GM12878 (cell line): ENCODE data around the gene PNRC1. TPM values are rescaled to one million over a fixed set of nuclear protein-coding genes. Genes with fewer than 3 reads are reported as not detected.

Experiments used
- ATAC-seq: fragments of 200-7000 bp; cut with Tn5 transposase; 3 replicates; pipeline ENCODE4 v1.9.1; 2020; ENCODE audit warnings: mild to moderate bottlenecking, moderate library complexity
- BruUV-seq: library from RNA; stranded (reverse); fragments of 400-500 nt; replicated peaks from 2 replicates; lab custom pipeline; 2021; lab: Mats Ljungman, UMichigan
- CTCF ChIA-PET: fragments of 300-600 bp; sonication (Branson Sonifier 250); formaldehyde crosslinking; extraction: SDS; loops from one replicate; lab custom pipeline; 2021; ENCODE audit warnings: inconsistent platforms; lab: Yijun Ruan, JAX
- POLR2A ChIA-PET: fragments of 350-600 bp; formaldehyde crosslinking; extraction: SDS; loops from one replicate; lab custom pipeline; 2021; ENCODE audit warnings: inconsistent platforms; lab: Charles Lee
- RAD21 ChIA-PET: fragments of 300-600 bp; sonication (Branson Sonifier 250); formaldehyde crosslinking; loops from one replicate; lab custom pipeline; 2023; ENCODE audit warnings: antibody characterized with exemption; ENCODE audit not compliant: unreplicated experiment; lab: Charles Lee
- SMC1A ChIA-PET: fragments of 300-600 bp; sonication (Branson Sonifier 250); formaldehyde crosslinking; loops from one replicate; lab custom pipeline; 2023; ENCODE audit not compliant: unreplicated experiment, uncharacterized antibody; lab: Charles Lee
- DNase-seq: peaks from one replicate; pipeline ENCODE4 v3.0.0-alpha.2; 2011; ENCODE audit warnings: low read depth, low spot score
- FAIRE-seq: peaks from 3 replicates; lab custom pipeline; 2011; peaks lifted over from hg19 to GRCh38; lab: Jason Lieb, UNC
- H2AFZ ChIP-seq: 2 replicates; pipeline ENCODE4 v1.6.0; 2011; ENCODE audit warnings: low read depth, low read length, control low read depth; ENCODE audit not compliant: control insufficient read depth
- H3K27ac ChIP-seq: 2 replicates; pipeline ENCODE4 v1.5.1; 2011; ENCODE audit warnings: control low read depth; ENCODE audit not compliant: control insufficient read depth, insufficient read depth
- H3K27me3 ChIP-seq, 2 experiments: replicated peaks in 1 of 2; 2 replicates each; pipeline versions ENCODE4 v1.6.0 to v1.6.1; 2011; ENCODE audit warnings: low read length in 1 of 2; ENCODE audit not compliant: control insufficient read depth in 2 of 2, insufficient read depth in 2 of 2
- H3K36me3 ChIP-seq, 2 experiments: 2 replicates each; pipeline ENCODE4 v1.5.1; 2011; ENCODE audit warnings: low read length in 1 of 2; ENCODE audit not compliant: control insufficient read depth in 2 of 2, insufficient read depth in 2 of 2
- H3K4me1 ChIP-seq: 2 replicates; pipeline ENCODE4 v1.6.1; 2011; ENCODE audit warnings: mild to moderate bottlenecking, low read length, moderate library complexity, mixed read lengths; ENCODE audit not compliant: control insufficient read depth, insufficient read depth
- H3K4me2 ChIP-seq: 2 replicates; pipeline ENCODE4 v1.6.0; 2011; ENCODE audit warnings: control low read depth; ENCODE audit not compliant: control insufficient read depth, insufficient read depth
- H3K4me3 ChIP-seq: fragments of 200-600 bp; sonication (generic); 2 replicates; pipeline ENCODE4 v1.5.1; 2016
- H3K79me2 ChIP-seq: 2 replicates; pipeline ENCODE4 v1.6.0; 2011; ENCODE audit warnings: low read length; ENCODE audit not compliant: control insufficient read depth, insufficient read depth
- H3K9ac ChIP-seq: 2 replicates; pipeline ENCODE4 v1.8.0; 2011; ENCODE audit warnings: low read length, control low read depth, mixed read lengths; ENCODE audit not compliant: control insufficient read depth, insufficient read depth
- H3K9me3 ChIP-seq: replicated peaks from 3 replicates; pipeline ENCODE4 v1.5.1; 2011; ENCODE audit warnings: mild to moderate bottlenecking, low read length; ENCODE audit not compliant: control insufficient read depth, insufficient read depth
- H4K20me1 ChIP-seq: 2 replicates; pipeline ENCODE4 v1.6.0; 2011; ENCODE audit not compliant: control insufficient read depth, insufficient read depth
- ELK1 ChIP-seq: IDR thresholded peaks from 2 replicates; pipeline ENCODE4 v1.6.1; 2012; ENCODE audit warnings: low read depth, low read length, improper control_type of control experiment
- IRF5 ChIP-seq: fragments of 450-650 bp; IDR thresholded peaks from 2 replicates; pipeline ENCODE4 v1.6.1; 2017; ENCODE audit warnings: borderline replicate concordance
- RBBP5 ChIP-seq: fragments of 200-600 bp; sonication (generic); conservative IDR thresholded peaks from 2 replicates; pipeline ENCODE4 v1.6.1; 2016
- ZBTB11 ChIP-seq: fragments of 450-650 bp; formaldehyde crosslinking; IDR thresholded peaks from 2 replicates; pipeline ENCODE4 v1.5.0; 2022; ENCODE audit warnings: mild to moderate bottlenecking, missing genetic modification characterization
- ZNF207 ChIP-seq: fragments of 450-650 bp; IDR thresholded peaks from 2 replicates; pipeline ENCODE4 v1.6.1; 2014; ENCODE audit warnings: antibody characterized with exemption, mild to moderate bottlenecking, borderline replicate concordance
- ZNF217 ChIP-seq: fragments of 450-650 bp; IDR thresholded peaks from 2 replicates; pipeline ENCODE4 v1.6.1; 2017; ENCODE audit warnings: antibody characterized with exemption, mild to moderate bottlenecking
- WGBS: methylation state at CpG from one replicate; pipeline ENCODE4 v1.1.6; 2016; ENCODE audit warnings: low lambda C conversion rate; ENCODE audit not compliant: insufficient replicate concordance, insufficient coverage; ENCODE audit errors: missing lambda C conversion rate; 5-methylcytosine and 5-hydroxymethylcytosine counted together
- in situ Hi-C: fragments of 300-500 bp; cut with MboI; formaldehyde crosslinking; loops from 9 replicates; pipeline ENCODE4 v1.14.3; 2018; ENCODE audit warnings: mixed read lengths
- intact Hi-C: fragments of 100-400 bp; cut with micrococcal nuclease; formaldehyde crosslinking; loops from one replicate; pipeline ENCODE4 v1.14.2; 2022; ENCODE audit not compliant: unreplicated experiment
- polyA plus RNA-seq, 11 experiments: library from polyadenylated mRNA; depleted of rRNA in 4 of 11; unstranded in 6 of 11; stranded (reverse) in 5 of 11; fragments of >200 nt; fragmentation: Nextera tagmentation in 4 of 11; fragmentation: Illumina TruSeq in 1 of 11; extraction: Ambion mirVana in 4 of 11; extraction: Trizol in 1 of 11; gene quantifications; 1 replicate in 1 of 11; 2 replicates in 10 of 11; pipeline versions ENCODE4 v1.2.1 to v1.2.3, GENCODE V29; 2011 to 2016; ENCODE audit warnings: inconsistent platforms in 2 of 11, missing spikeins in 2 of 11, low read depth in 1 of 11
- total RNA-seq, 4 experiments: library from RNA; depleted of rRNA in 3 of 4; stranded (reverse); fragments of >200 nt in 3 of 4; fragmentation: Illumina TruSeq in 1 of 4; extraction: Trizol in 1 of 4; gene quantifications; 2 replicates each; pipeline versions ENCODE4 v1.2.1 to v1.2.3, GENCODE V29; 2013 to 2021

Gene PNRC1
- total and polyA plus RNA-seq, 10 of the 15 experiments (the other 5 are each of a cell fraction or from before 2014, with no cell fraction given): 7.6 to 66.0 (median 33.1) TPM

- POLR2A ChIA-PET: interaction anchor here (1.0 kb wide), 1 partner anchor 30 kb away, joined by 3 read pairs; the partner anchor contains the start of gene PNRC1
- intact Hi-C loops: no loop called here
Observed at GRCh38 chr6:89050697-89051096, 29.9 kb upstream of the PNRC1 start.

More at GRCh38 chr6:89050697-89051096, 29.9 kb upstream of the PNRC1 start:
- no peak overlapping the region for H3K4me2 ChIP-seq
- no peak overlapping the region for H3K9ac ChIP-seq
- in situ Hi-C loops: no loop called here
- FAIRE-seq (no peak), DNase-seq (no peak), ATAC-seq (no peak)
- no peaks in the 10 kb centered on the region for H3K36me3 ChIP-seq
- no peaks in the 10 kb centered on the region for H3K79me2 ChIP-seq
- no peaks in the 10 kb centered on the region for H3K4me1 ChIP-seq
- ChIA-PET CTCF (interaction anchor here (1.2 kb wide), 1 partner anchor 16 kb away, joined by 3 read pairs; no protein-coding TSS in a partner anchor), RAD21 (no interaction called here), SMC1A (no interaction called here)
- no peaks in the 10 kb centered on the region for H4K20me1 ChIP-seq
- no peaks in the 10 kb centered on the region for H3K9me3 ChIP-seq
- 58% methylated on average over 3 of the region's 3 CpGs for WGBS
- no peaks in the 10 kb centered on the region for H3K27me3 ChIP-seq
- H3K27ac ChIP-seq: no peak overlapping the region
- TF ChIP-seq ZNF217 (no peak), ZNF207 (no peak), IRF5 (no peak), ELK1 (no peak), RBBP5 (no peak), ZBTB11 (CRISPR knock-in tag) (no peak)
- no TSS peak for BruUV-seq
- no peak overlapping the region for H3K4me3 ChIP-seq
- H2AFZ ChIP-seq: no peak overlapping the region
